ENCODE measurements around the gene TIFAB.
A peak's percentile ranks its signal among the peaks of the same experiment; 100 is the strongest.

Gene TIFAB

GRCh38 chr5:135467051-135467625 is 15.0 kb upstream of the TIFAB start:
- H2AFZ ChIP-seq (ENCODE audit: low read length, unreplicated experiment) = no peak overlapping the region
- no peaks in the 10 kb centered on the region for H3K79me2 ChIP-seq (ENCODE audit: control insufficient read depth, insufficient read depth, low read length, unreplicated experiment)
- H3K4me1 ChIP-seq (ENCODE audit: control insufficient read depth, insufficient read depth, low read length, unreplicated experiment) = no peaks in the 10 kb centered on the region
- peaks cover 11% of the 10 kb centered on the region for H3K27me3 ChIP-seq (ENCODE audit: insufficient read depth, low read length)
- H3K36me3 ChIP-seq (ENCODE audit: insufficient read depth, low read length) = no peaks in the 10 kb centered on the region
- H3K4me3 ChIP-seq (ENCODE audit: low read depth, low read length) = no peak overlapping the region
- H3K27ac ChIP-seq (ENCODE audit: low read depth, low read length) = no peak overlapping the region

- no peaks in the 10 kb centered on the region for H3K4me1 ChIP-seq (ENCODE audit: control insufficient read depth, insufficient read depth, low read length, unreplicated experiment)
- H2AFZ ChIP-seq (ENCODE audit: low read length, unreplicated experiment) = peak overlapping the region; percentile 81
- no peaks in the 10 kb centered on the region for H3K79me2 ChIP-seq (ENCODE audit: control insufficient read depth, insufficient read depth, low read length, unreplicated experiment)
- H3K27me3 ChIP-seq (ENCODE audit: insufficient read depth, low read length) = peaks cover 11% of the 10 kb centered on the region
- H3K27ac ChIP-seq (ENCODE audit: low read depth, low read length) = no peak overlapping the region
- no peaks in the 10 kb centered on the region for H3K36me3 ChIP-seq (ENCODE audit: insufficient read depth, low read length)
- H3K4me3 ChIP-seq (ENCODE audit: low read depth, low read length) = peak overlapping the region; percentile 36; the same call in 1 of the 2 replicates
These were observed 14.3 kb upstream of the TIFAB start for GRCh38 chr5:135466178-135467050.

- Histone ChIP-seq H3K27me3 (ENCODE audit: insufficient read depth, low read length) (peaks cover 9% of the 10 kb centered on the region), H3K4me3 (ENCODE audit: low read depth, low read length) (no peak overlapping the region), H2AFZ (ENCODE audit: low read length, unreplicated experiment) (no peak overlapping the region), H3K79me2 (ENCODE audit: control insufficient read depth, insufficient read depth, low read length, unreplicated experiment) (no peaks in the 10 kb centered on the region), H3K4me1 (ENCODE audit: control insufficient read depth, insufficient read depth, low read length, unreplicated experiment) (no peaks in the 10 kb centered on the region), H3K36me3 (ENCODE audit: insufficient read depth, low read length) (no peaks in the 10 kb centered on the region), H3K27ac (ENCODE audit: low read depth, low read length) (no peak overlapping the region)
These were observed 13.4 kb upstream of the TIFAB start for GRCh38 chr5:135465391-135466122.

GRCh38 chr5:135462304-135462703 is 10.2 kb upstream of the TIFAB start:
- no peaks in the 10 kb centered on the region for H3K79me2 ChIP-seq (ENCODE audit: control insufficient read depth, insufficient read depth, low read length, unreplicated experiment)
- H3K4me1 ChIP-seq (ENCODE audit: control insufficient read depth, insufficient read depth, low read length, unreplicated experiment) = peaks cover 25% of the 10 kb centered on the region
- H3K27me3 ChIP-seq (ENCODE audit: insufficient read depth, low read length) = peaks cover 7% of the 10 kb centered on the region; the same call in 1 of the 2 replicates
- H2AFZ ChIP-seq (ENCODE audit: low read length, unreplicated experiment) = no peak overlapping the region
- no peak overlapping the region for H3K4me3 ChIP-seq (ENCODE audit: low read depth, low read length)
- H3K27ac ChIP-seq (ENCODE audit: low read depth, low read length) = no peak overlapping the region
- no peaks in the 10 kb centered on the region for H3K36me3 ChIP-seq (ENCODE audit: insufficient read depth, low read length)

GRCh38 chr5:135461481-135462151 is 9.5 kb upstream of the TIFAB start:
- Histone ChIP-seq H3K4me3 (ENCODE audit: low read depth, low read length) (no peak overlapping the region), H3K27me3 (ENCODE audit: insufficient read depth, low read length) (peaks cover 7% of the 10 kb centered on the region; the same call in 1 of the 2 replicates)

GRCh38 chr5:135460246-135461033 is 8.3 kb upstream of the TIFAB start:
- Histone ChIP-seq H3K4me3 (ENCODE audit: low read depth, low read length) (no peak overlapping the region), H3K36me3 (ENCODE audit: insufficient read depth, low read length) (no peaks in the 10 kb centered on the region), H3K4me1 (ENCODE audit: control insufficient read depth, insufficient read depth, low read length, unreplicated experiment) (peaks cover 39% of the 10 kb centered on the region), H3K79me2 (ENCODE audit: control insufficient read depth, insufficient read depth, low read length, unreplicated experiment) (no peaks in the 10 kb centered on the region), H3K27me3 (ENCODE audit: insufficient read depth, low read length) (peaks cover 5% of the 10 kb centered on the region; the same call in 1 of the 2 replicates), H2AFZ (ENCODE audit: low read length, unreplicated experiment) (no peak overlapping the region), H3K27ac (ENCODE audit: low read depth, low read length) (no peak overlapping the region)

More at GRCh38 chr5:135461481-135462151, 9.5 kb upstream of the TIFAB start:
- Histone ChIP-seq H3K36me3 (ENCODE audit: insufficient read depth, low read length) (no peaks in the 10 kb centered on the region), H3K79me2 (ENCODE audit: control insufficient read depth, insufficient read depth, low read length, unreplicated experiment) (no peaks in the 10 kb centered on the region), H3K27ac (ENCODE audit: low read depth, low read length) (no peak overlapping the region), H3K4me1 (ENCODE audit: control insufficient read depth, insufficient read depth, low read length, unreplicated experiment) (peaks cover 27% of the 10 kb centered on the region), H2AFZ (ENCODE audit: low read length, unreplicated experiment) (no peak overlapping the region)

- Histone ChIP-seq H3K4me3 (ENCODE audit: low read depth, low read length) (peak overlapping the region; percentile 30; the same call in 1 of the 2 replicates), H3K36me3 (ENCODE audit: insufficient read depth, low read length) (no peaks in the 10 kb centered on the region), H3K4me1 (ENCODE audit: control insufficient read depth, insufficient read depth, low read length, unreplicated experiment) (peaks cover 40% of the 10 kb centered on the region), H3K27me3 (ENCODE audit: insufficient read depth, low read length) (no peaks in the 10 kb centered on the region; the same call in 1 of the 2 replicates), H3K79me2 (ENCODE audit: control insufficient read depth, insufficient read depth, low read length, unreplicated experiment) (no peaks in the 10 kb centered on the region), H2AFZ (ENCODE audit: low read length, unreplicated experiment) (no peak overlapping the region), H3K27ac (ENCODE audit: low read depth, low read length) (peak overlapping the region; percentile 31)
These were observed 6.8 kb upstream of the TIFAB start for GRCh38 chr5:135458921-135459331.

GRCh38 chr5:135458356-135458755 is 6.2 kb upstream of the TIFAB start:
- Histone ChIP-seq H3K79me2 (ENCODE audit: control insufficient read depth, insufficient read depth, low read length, unreplicated experiment) (no peaks in the 10 kb centered on the region), H3K27ac (ENCODE audit: low read depth, low read length) (peak overlapping the region; percentile 31), H3K4me1 (ENCODE audit: control insufficient read depth, insufficient read depth, low read length, unreplicated experiment) (peaks cover 40% of the 10 kb centered on the region), H3K27me3 (ENCODE audit: insufficient read depth, low read length) (no peaks in the 10 kb centered on the region), H3K4me3 (ENCODE audit: low read depth, low read length) (peak overlapping the region; percentile 30; the same call in 1 of the 2 replicates), H2AFZ (ENCODE audit: low read length, unreplicated experiment) (no peak overlapping the region), H3K36me3 (ENCODE audit: insufficient read depth, low read length) (no peaks in the 10 kb centered on the region)

- Histone ChIP-seq H3K27me3 (ENCODE audit: insufficient read depth, low read length) (no peaks in the 10 kb centered on the region), H3K4me3 (ENCODE audit: low read depth, low read length) (no peak overlapping the region), H2AFZ (ENCODE audit: low read length, unreplicated experiment) (no peak overlapping the region), H3K4me1 (ENCODE audit: control insufficient read depth, insufficient read depth, low read length, unreplicated experiment) (peaks cover 40% of the 10 kb centered on the region), H3K36me3 (ENCODE audit: insufficient read depth, low read length) (no peaks in the 10 kb centered on the region), H3K79me2 (ENCODE audit: control insufficient read depth, insufficient read depth, low read length, unreplicated experiment) (no peaks in the 10 kb centered on the region), H3K27ac (ENCODE audit: low read depth, low read length) (no peak overlapping the region)
These were observed 5.4 kb upstream of the TIFAB start for GRCh38 chr5:135457424-135458071.
